GM18909 (cell line): Measurements from ENCODE around the gene C4orf46.
"Not testable (repeated sequence)": the region's sequence is repeated elsewhere in the genome, so short reads cannot be mapped to it uniquely, and the experiment has no call there.

Experiments
- ATAC-seq: cut with Tn5 transposase; IDR thresholded peaks from one replicate; pipeline ENCODE4 v1.9.1; 2021; ENCODE audit warnings: mild to moderate bottlenecking; ENCODE audit not compliant: unreplicated experiment, poor library complexity

Gene C4orf46

GRCh38 chr4:158671665-158671914 is at the start of gene C4orf46:
TSS of gene C4orf46 (minus strand) at chr4:158671887. CDS start at chr4:158671801, 86 bp downstream.
- ATAC-seq = no peak

DNA sequence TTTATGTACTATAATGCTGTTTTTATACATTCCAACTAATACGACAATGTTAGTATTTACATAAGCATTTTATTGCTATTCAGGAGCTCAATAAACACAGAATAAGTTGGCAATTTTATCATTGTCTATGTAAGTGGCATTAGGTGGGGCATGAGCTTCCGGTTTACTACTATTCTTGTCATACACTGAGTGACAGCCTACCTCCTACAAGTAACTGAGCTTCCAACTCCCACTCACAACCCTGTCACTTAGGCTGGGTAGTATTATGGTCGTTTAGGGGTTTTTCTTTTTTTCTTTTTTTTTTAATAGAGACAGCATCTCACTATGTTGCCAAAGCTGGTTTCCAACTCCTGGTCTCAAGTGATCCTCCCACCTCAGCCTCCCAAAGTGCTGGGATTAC is 44.1 kb upstream of the C4orf46 start:
- no peak for ATAC-seq

DNA sequence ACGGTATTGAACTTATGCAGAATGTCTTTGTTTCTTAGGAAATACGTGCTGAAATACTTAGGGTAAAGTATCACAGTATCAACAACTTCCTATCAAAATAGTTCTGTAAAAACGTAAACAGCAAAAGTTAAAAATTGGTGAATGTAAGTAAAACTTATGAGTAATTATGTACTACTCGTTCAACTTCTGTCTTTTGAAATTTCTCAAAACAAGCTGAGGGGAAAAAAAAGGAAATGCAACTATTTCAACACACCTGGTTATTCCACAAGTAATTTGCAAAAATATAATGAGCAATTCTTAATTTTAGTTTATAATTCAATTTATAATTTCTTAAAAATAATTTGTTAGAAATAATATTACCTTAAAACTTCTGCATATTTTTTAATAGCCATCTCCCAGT is 43.2 kb upstream of the C4orf46 start:
- ATAC-seq = no peak

- not testable (repeated sequence) for ATAC-seq
These were observed 40.9 kb upstream of the C4orf46 start for GRCh38 chr4:158712622-158713021.

- no peak for ATAC-seq
These were observed 39.1 kb upstream of the C4orf46 start for GRCh38 chr4:158710814-158711213.

- no peak for ATAC-seq
These were observed 32.6 kb upstream of the C4orf46 start for GRCh38 chr4:158704274-158704673.

- ATAC-seq = no peak
These were observed 17.1 kb upstream of the C4orf46 start for GRCh38 chr4:158688813-158689212.

DNA sequence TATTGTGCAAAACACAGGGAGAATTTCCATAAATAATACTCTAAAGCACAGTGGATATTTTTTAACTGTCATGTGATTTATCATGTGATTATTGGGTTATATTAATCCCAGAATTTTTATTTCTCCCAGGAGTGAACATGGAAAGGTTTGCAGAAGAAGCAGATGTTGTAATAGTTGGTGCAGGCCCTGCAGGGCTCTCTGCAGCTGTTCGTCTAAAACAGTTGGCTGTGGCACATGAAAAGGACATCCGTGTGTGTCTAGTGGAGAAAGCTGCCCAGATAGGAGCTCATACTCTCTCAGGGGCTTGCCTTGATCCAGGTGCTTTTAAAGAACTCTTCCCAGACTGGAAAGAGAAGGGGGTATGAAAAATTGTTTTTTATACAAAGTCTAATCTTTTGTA is 10.4 kb upstream of the C4orf46 start:
- no peak for ATAC-seq

GRCh38 chr4:158681629-158682028 is 9.9 kb upstream of the C4orf46 start:
- ATAC-seq = no peak

- no peak for ATAC-seq
These were observed 7.1 kb upstream of the C4orf46 start for GRCh38 chr4:158678767-158679166.

GRCh38 chr4:158676076-158676475 is 4.4 kb upstream of the C4orf46 start:
- no peak for ATAC-seq

DNA sequence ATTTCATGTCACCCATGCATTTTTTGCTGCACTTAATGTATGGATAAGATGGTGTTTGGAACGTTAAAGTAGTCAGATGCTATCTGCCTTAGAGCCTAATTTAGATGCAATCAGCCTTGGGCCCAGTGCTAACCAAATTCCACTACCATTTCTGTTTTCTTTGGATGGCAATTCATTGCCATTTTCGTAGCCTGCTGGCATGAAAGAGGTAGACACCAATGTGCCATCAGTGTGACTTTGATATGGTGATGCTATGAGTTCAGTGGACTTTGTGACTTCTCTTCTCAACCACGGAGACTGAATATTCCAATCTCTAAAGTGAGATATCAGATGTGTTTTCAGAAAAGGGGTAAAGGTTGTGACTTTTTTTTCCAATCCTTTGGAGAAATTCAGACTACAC is 1.9 kb upstream of the C4orf46 start:
- ATAC-seq = no peak

- ATAC-seq = peak; percentile 86
These were observed 474 bp upstream of the C4orf46 start, which contains the start of gene ETFDH for GRCh38 chr4:158671915-158672806. TSS of gene ETFDH (plus strand) at chr4:158672296. CDS start at chr4:158672457, 161 bp downstream.

- peak; percentile 32 for ATAC-seq
These were observed 567 bp downstream of the C4orf46 start for GRCh38 chr4:158670975-158671664.

DNA sequence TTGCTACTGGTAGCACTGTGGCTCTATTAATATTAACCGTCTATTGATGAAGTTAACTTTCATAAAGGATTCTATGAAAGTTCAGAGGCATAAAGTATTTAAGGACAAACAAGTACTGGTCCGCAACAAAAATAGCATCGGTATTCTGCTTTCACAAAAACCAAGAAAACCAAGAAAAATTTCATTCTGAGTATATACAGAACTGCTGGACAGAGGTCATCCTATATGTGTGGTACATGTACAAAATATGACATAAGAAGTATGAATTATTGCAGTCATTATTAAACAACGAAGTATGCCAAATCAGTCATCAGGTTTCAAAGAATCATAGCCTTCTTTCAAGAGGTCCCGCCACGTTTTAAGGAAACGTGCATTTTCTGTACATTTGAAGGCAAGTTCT is 2.4 kb downstream of the C4orf46 start:
- no peak for ATAC-seq

GRCh38 chr4:158667651-158668198 is 4.0 kb downstream of the C4orf46 start:
- no peak for ATAC-seq

DNA sequence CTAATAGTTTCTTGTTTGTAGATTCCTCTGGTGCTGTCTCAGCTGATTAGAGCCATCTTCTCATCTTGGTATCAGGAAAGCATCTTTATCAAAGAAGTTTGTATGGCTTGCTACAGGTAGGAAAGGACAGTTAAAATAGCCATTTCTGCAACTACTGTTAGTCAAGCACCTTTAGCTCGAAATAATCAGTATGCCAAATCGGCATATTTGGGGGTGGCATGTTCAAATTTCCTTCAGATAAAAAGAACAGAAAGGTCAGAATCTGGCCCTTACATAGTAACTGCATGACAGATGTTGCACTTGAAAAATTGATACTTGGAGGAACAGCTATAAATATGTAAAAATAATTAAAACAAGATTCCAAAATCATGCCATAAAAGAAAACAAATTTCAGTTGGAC is 4.8 kb downstream of the C4orf46 start:
- ATAC-seq = no peak

- no peak for ATAC-seq
These were observed 6.9 kb downstream of the C4orf46 start for GRCh38 chr4:158664806-158665205.

GRCh38 chr4:158663707-158664625 is 7.7 kb downstream of the C4orf46 start:
- ATAC-seq = not testable (repeated sequence)

GRCh38 chr4:158663255-158663654 is 8.4 kb downstream of the C4orf46 start:
- ATAC-seq = not testable (repeated sequence)
